Panc1 (cell line): ENCODE results near the gene IMPG2. TPM values are rescaled to one million over a fixed set of nuclear protein-coding genes. Genes with fewer than 3 reads are reported as not detected.

Source experiments
- ATAC-seq: fragments of 200-7000 bp; cut with Tn5 transposase; 2 replicates; pipeline ENCODE4 v1.9.1; 2020; ENCODE audit warnings: mild to moderate bottlenecking, moderate library complexity
- BruUV-seq: library from RNA; stranded (reverse); fragments of 400-500 nt; replicated peaks from 2 replicates; lab custom pipeline; 2021; lab: Mats Ljungman, UMichigan
- CTCF ChIA-PET: fragments of 300-600 bp; sonication (Branson Sonifier 250); formaldehyde crosslinking; loops from one replicate; lab custom pipeline; 2022; ENCODE audit warnings: antibody characterized with exemption; lab: Charles Lee
- POLR2A ChIA-PET: fragments of 300-600 bp; sonication (Branson Sonifier 250); formaldehyde crosslinking; loops from one replicate; lab custom pipeline; 2022; ENCODE audit warnings: antibody characterized with exemption; lab: Charles Lee
- DNase-seq: peaks from one replicate; pipeline ENCODE4 v3.0.0-alpha.2; 2010; ENCODE audit warnings: low read depth, low spot score
- H3K27ac ChIP-seq: 2 replicates; pipeline ENCODE4 v1.5.1; 2011; ENCODE audit warnings: mild to moderate bottlenecking, low read length, inconsistent platforms
- H3K27me3 ChIP-seq: fragments of 200-500 bp; sonication (Bioruptor generic); 2 replicates; pipeline ENCODE4 v1.6.0; 2014; ENCODE audit warnings: low read length, inconsistent platforms; ENCODE audit not compliant: control insufficient read depth, insufficient read depth
- H3K36me3 ChIP-seq: fragments of 200-500 bp; sonication (Bioruptor generic); 2 replicates; pipeline ENCODE4 v1.5.1; 2014; ENCODE audit warnings: inconsistent platforms, mild to moderate bottlenecking, low read length, moderate library complexity; ENCODE audit not compliant: control insufficient read depth, insufficient read depth
- H3K4me1 ChIP-seq: 2 replicates; pipeline ENCODE4 v1.5.1; 2011; ENCODE audit warnings: inconsistent platforms, mild to moderate bottlenecking, low read length, moderate library complexity; ENCODE audit not compliant: control insufficient read depth, insufficient read depth
- H3K4me3 ChIP-seq, 2 experiments: 2 replicates each; pipeline ENCODE4 v1.5.1; 2011 to 2012; ENCODE audit warnings: low read depth in 2 of 2, low read length in 2 of 2, mild to moderate bottlenecking in 2 of 2, inconsistent platforms in 1 of 2, moderate library complexity in 1 of 2
- H3K9me3 ChIP-seq: fragments of 200-500 bp; sonication (Bioruptor generic); 2 replicates; pipeline ENCODE4 v1.5.1; 2014; ENCODE audit warnings: low read depth, mild to moderate bottlenecking, inconsistent platforms, low read length, moderate library complexity; ENCODE audit not compliant: control insufficient read depth, insufficient read depth
- CTCF ChIP-seq: fragments of 450-650 bp; IDR thresholded peaks from 2 replicates; pipeline ENCODE4 v1.5.1; 2017; ENCODE audit warnings: mild to moderate bottlenecking
- POLR2AphosphoS5 ChIP-seq: IDR thresholded peaks from 2 replicates; pipeline ENCODE4 v1.6.1; 2012; ENCODE audit warnings: mild to moderate bottlenecking, low read depth, low read length, moderate library complexity
- REST ChIP-seq, 2 experiments: IDR thresholded peaks; 2 replicates each; pipeline ENCODE4 v1.6.1; 2011 to 2012; ENCODE audit warnings: low read depth in 2 of 2, control low read depth in 1 of 2, low read length in 1 of 2, mild to moderate bottlenecking in 1 of 2, moderate library complexity in 1 of 2; ENCODE audit not compliant: insufficient read depth in 1 of 2
- SIN3A ChIP-seq: IDR thresholded peaks from 2 replicates; pipeline ENCODE4 v1.6.1; 2012; ENCODE audit warnings: low read depth, mild to moderate bottlenecking, low read length, moderate library complexity, borderline replicate concordance; ENCODE audit not compliant: insufficient read depth
- TCF7L2 ChIP-seq: IDR thresholded peaks from 2 replicates; pipeline ENCODE4 v1.6.1; 2011; ENCODE audit warnings: mild to moderate bottlenecking, low read depth, low read length, inconsistent platforms
- in situ Hi-C: cut with HindIII; loops from 2 replicates; pipeline ENCODE4 v1.10.0; 2016; ENCODE audit warnings: low sequenced_read_pairs, low pct_unique_long_range_greater_than_20kb
- intact Hi-C: fragments of 100-400 bp; cut with micrococcal nuclease; formaldehyde crosslinking; loops from one replicate; pipeline ENCODE4 v1.10.0; 2022; ENCODE audit not compliant: unreplicated experiment
- total RNA-seq: library from RNA; stranded (reverse); gene quantifications from one replicate; pipeline ENCODE4 v1.2.1, GENCODE V29; 2021; ENCODE audit not compliant: unreplicated experiment

The IMPG2 gene
- total RNA-seq, 1 experiment from 2014 or later, result 0.10 TPM

GRCh38 chr3:101300073-101300472, 20.3 kb downstream of the IMPG2 start:
- Histone ChIP-seq H3K27ac (no peak overlapping the region), H3K4me1 (no peaks in the 10 kb centered on the region), H3K9me3 (no peaks in the 10 kb centered on the region), H3K4me3 (no peak overlapping the region), H3K36me3 (no peaks in the 10 kb centered on the region), H3K27me3 (no peaks in the 10 kb centered on the region)
- in situ Hi-C loops, result no loop called here
- DNase-seq (no peak), ATAC-seq (no peak)
- ChIA-PET CTCF (no interaction called here), POLR2A (no interaction called here)
- intact Hi-C loops, result no loop called here
- BruUV-seq, result no TSS peak
- TF ChIP-seq POLR2AphosphoS5 (no peak), TCF7L2 (no peak), SIN3A (no peak), REST (IDR thresholded peaks at IDR 0.05; ENCODE audit: insufficient read depth in 1 of 2, low read depth in 2 of 2, low read length in 1 of 2) (no peak), CTCF (no peak)

- Histone ChIP-seq H3K27ac (no peak overlapping the region), H3K4me3 (no peak overlapping the region), H3K4me1 (no peaks in the 10 kb centered on the region), H3K36me3 (no peaks in the 10 kb centered on the region), H3K9me3 (no peaks in the 10 kb centered on the region), H3K27me3 (no peaks in the 10 kb centered on the region)
- in situ Hi-C loops (no loop called here), intact Hi-C loops (no loop called here)
- ChIA-PET POLR2A (no interaction called here), CTCF (no interaction called here)
- ATAC-seq (no peak), DNase-seq (no peak)
- BruUV-seq, result no TSS peak
- TF ChIP-seq CTCF (no peak), TCF7L2 (no peak)
These were observed 28.3 kb downstream of the IMPG2 start for GRCh38 chr3:101292027-101292426.

GRCh38 chr3:101288294-101288693, 32.1 kb downstream of the IMPG2 start:
- in situ Hi-C loops, result no loop called here
- BruUV-seq, result no TSS peak

More at GRCh38 chr3:101288294-101288693, 32.1 kb downstream of the IMPG2 start:
- DNase-seq, result no peak
- H3K27me3 ChIP-seq, result no peaks in the 10 kb centered on the region
- H3K36me3 ChIP-seq, result no peaks in the 10 kb centered on the region
- H3K27ac ChIP-seq, result no peak overlapping the region
- H3K9me3 ChIP-seq, result no peaks in the 10 kb centered on the region
- H3K4me1 ChIP-seq, result no peaks in the 10 kb centered on the region
- intact Hi-C loops, result no loop called here
- ATAC-seq, result no peak
- CTCF ChIA-PET, result no interaction called here
- TF ChIP-seq POLR2AphosphoS5 (no peak), REST (IDR thresholded peaks at IDR 0.05; ENCODE audit: insufficient read depth in 1 of 2, low read depth in 2 of 2, low read length in 1 of 2) (no peak), TCF7L2 (no peak), CTCF (no peak), SIN3A (no peak)
- POLR2A ChIA-PET, result no interaction called here
- no peak overlapping the region for H3K4me3 ChIP-seq
